ENCODE results near the gene AVPR2. TPM values are rescaled to one million over a fixed set of nuclear protein-coding genes. Genes with fewer than 3 reads are reported as not detected.

AVPR2 gene
- total RNA-seq, 1 experiment from 2014 or later, result 10.6 TPM

- intact Hi-C loops (cut with micrococcal nuclease; ENCODE audit: unreplicated experiment) (no loop called here), in situ Hi-C loops (cut with HindIII; ENCODE audit: low pct_unique_long_range_greater_than_20kb, low sequenced_read_pairs) (no loop called here)
- Histone ChIP-seq H3K4me3 (ENCODE audit: low read depth in 2 of 2, low read length in 2 of 2) (no peak overlapping the region), H3K4me1 (ENCODE audit: control insufficient read depth, insufficient read depth, low read length) (peaks cover 14% of the 10 kb centered on the region), H3K9me3 (ENCODE audit: control insufficient read depth, insufficient read depth, low read depth, low read length) (no peaks in the 10 kb centered on the region), H3K27me3 (ENCODE audit: control insufficient read depth, insufficient read depth, low read length) (no peaks in the 10 kb centered on the region), H3K27ac (ENCODE audit: low read length) (no peak overlapping the region), H3K36me3 (ENCODE audit: control insufficient read depth, insufficient read depth, low read length) (no peaks in the 10 kb centered on the region)
- POLR2A ChIA-PET, result no interaction called here
- no TSS peak for BruUV-seq (replicated peaks)
- CTCF ChIA-PET, result no interaction called here
- DNase-seq (ENCODE audit: low read depth, low spot score), result no peak
- TF ChIP-seq REST (IDR thresholded peaks at IDR 0.05; ENCODE audit: insufficient read depth in 1 of 2, low read depth in 2 of 2, low read length in 1 of 2), result no peak
- TF ChIP-seq SIN3A (IDR thresholded peaks at IDR 0.05; ENCODE audit: borderline replicate concordance, insufficient read depth, low read depth, low read length), result no peak
- TF ChIP-seq TCF7L2 (IDR thresholded peaks at IDR 0.05; ENCODE audit: low read depth, low read length), result no peak
- TF ChIP-seq CTCF (IDR thresholded peaks at IDR 0.05), result no peak
- TF ChIP-seq POLR2AphosphoS5 (IDR thresholded peaks at IDR 0.05; ENCODE audit: low read depth, low read length), result no peak
- no peak for ATAC-seq
Measured at GRCh38 chrX:153919281-153919680, 14.8 kb downstream of the AVPR2 start.

- in situ Hi-C loops (cut with HindIII; ENCODE audit: low pct_unique_long_range_greater_than_20kb, low sequenced_read_pairs) (no loop called here), intact Hi-C loops (cut with micrococcal nuclease; ENCODE audit: unreplicated experiment) (loop anchor here (10.0 kb wide), 1 partner anchor 156 kb away; the partner anchor contains the start of gene PLXNB3)
- Histone ChIP-seq H3K27me3 (ENCODE audit: control insufficient read depth, insufficient read depth, low read length) (no peaks in the 10 kb centered on the region), H3K4me1 (ENCODE audit: control insufficient read depth, insufficient read depth, low read length) (peaks cover 26% of the 10 kb centered on the region), H3K9me3 (ENCODE audit: control insufficient read depth, insufficient read depth, low read depth, low read length) (no peaks in the 10 kb centered on the region), H3K36me3 (ENCODE audit: control insufficient read depth, insufficient read depth, low read length) (no peaks in the 10 kb centered on the region), H3K4me3 (ENCODE audit: low read depth in 2 of 2, low read length in 2 of 2) (no peak overlapping the region), H3K27ac (ENCODE audit: low read length) (no peak overlapping the region)
- POLR2A ChIA-PET, result no interaction called here
- no peak for DNase-seq (ENCODE audit: low read depth, low spot score)
- BruUV-seq (replicated peaks), result no TSS peak
- no peak for ATAC-seq
- TF ChIP-seq REST (IDR thresholded peaks at IDR 0.05; ENCODE audit: insufficient read depth in 1 of 2, low read depth in 2 of 2, low read length in 1 of 2) (no peak), SIN3A (IDR thresholded peaks at IDR 0.05; ENCODE audit: borderline replicate concordance, insufficient read depth, low read depth, low read length) (no peak), POLR2AphosphoS5 (IDR thresholded peaks at IDR 0.05; ENCODE audit: low read depth, low read length) (no peak), CTCF (IDR thresholded peaks at IDR 0.05) (no peak), TCF7L2 (IDR thresholded peaks at IDR 0.05; ENCODE audit: low read depth, low read length) (no peak)
- CTCF ChIA-PET, result interaction anchor here (1.3 to 1.7 kb wide), 2 partner anchors 13 to 27 kb away, joined by 3 to 4 read pairs; no protein-coding TSS in a partner anchor
Measured at GRCh38 chrX:153920546-153920945, 16.1 kb downstream of the AVPR2 start.
